Adrenal gland (tissue), 5 donors: Measurements from ENCODE around the gene FXYD2.

Source experiments
- POLR2A ChIP-seq, 2 donors: fragments of 450-650 bp; IDR thresholded peaks; one replicate each; pipeline ENCODE4 v1.6.1; 2017; ENCODE audit warnings: antibody characterized with exemption in 2 of 2, mild to moderate bottlenecking in 2 of 2, moderate library complexity in 1 of 2
- TF ChIP-seq, protein P1 (sequence below), 6 experiments: fragments of 450-650 bp in 4 of 6; fragments of 200-600 bp in 2 of 6; sonication (generic) in 1 of 6; IDR thresholded peaks; 1 replicate in 5 of 6; 2 replicates in 1 of 6; pipeline versions ENCODE4 v1.5.1 to v1.8.0; 2016 to 2021; ENCODE audit warnings: antibody characterized with exemption in 6 of 6, mild to moderate bottlenecking in 2 of 6, moderate library complexity in 1 of 6
- donor health status: DM: no; HTN: no; CAD: no.

DNA sequence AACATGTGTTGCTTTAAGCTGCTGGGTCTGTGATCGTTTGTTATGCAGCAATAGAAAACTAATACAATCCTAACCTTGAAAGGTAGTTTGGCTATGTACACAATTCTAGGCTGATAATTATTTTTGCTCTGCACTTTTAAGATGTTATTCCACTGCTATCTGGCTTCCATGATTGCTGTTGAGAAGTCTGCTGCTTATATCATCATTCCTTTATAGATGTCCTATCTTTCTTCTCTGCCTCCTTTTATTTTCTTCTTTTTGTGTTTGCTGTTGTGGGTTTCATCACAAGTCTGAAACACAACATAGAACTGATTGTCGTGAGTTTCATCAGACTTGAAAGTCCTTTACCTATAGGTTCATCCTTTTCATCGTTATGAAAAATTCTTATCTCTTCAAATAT is 27.8 kb upstream of the FXYD2 start:
- TF ChIP-seq POLR2A (IDR thresholded peaks at IDR 0.05): no peak
- TF ChIP-seq, protein P1, sequence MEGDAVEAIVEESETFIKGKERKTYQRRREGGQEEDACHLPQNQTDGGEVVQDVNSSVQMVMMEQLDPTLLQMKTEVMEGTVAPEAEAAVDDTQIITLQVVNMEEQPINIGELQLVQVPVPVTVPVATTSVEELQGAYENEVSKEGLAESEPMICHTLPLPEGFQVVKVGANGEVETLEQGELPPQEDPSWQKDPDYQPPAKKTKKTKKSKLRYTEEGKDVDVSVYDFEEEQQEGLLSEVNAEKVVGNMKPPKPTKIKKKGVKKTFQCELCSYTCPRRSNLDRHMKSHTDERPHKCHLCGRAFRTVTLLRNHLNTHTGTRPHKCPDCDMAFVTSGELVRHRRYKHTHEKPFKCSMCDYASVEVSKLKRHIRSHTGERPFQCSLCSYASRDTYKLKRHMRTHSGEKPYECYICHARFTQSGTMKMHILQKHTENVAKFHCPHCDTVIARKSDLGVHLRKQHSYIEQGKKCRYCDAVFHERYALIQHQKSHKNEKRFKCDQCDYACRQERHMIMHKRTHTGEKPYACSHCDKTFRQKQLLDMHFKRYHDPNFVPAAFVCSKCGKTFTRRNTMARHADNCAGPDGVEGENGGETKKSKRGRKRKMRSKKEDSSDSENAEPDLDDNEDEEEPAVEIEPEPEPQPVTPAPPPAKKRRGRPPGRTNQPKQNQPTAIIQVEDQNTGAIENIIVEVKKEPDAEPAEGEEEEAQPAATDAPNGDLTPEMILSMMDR (IDR thresholded peaks at IDR 0.05): no peak
